ENCODE data around the gene FAM210A. TPM values are rescaled to one million over a fixed set of nuclear protein-coding genes. Genes with fewer than 3 reads are reported as not detected.

The FAM210A gene
- total RNA-seq, 4 donors from 2014 or later: 13.8 to 31.5 (median 20.4) TPM

DNA sequence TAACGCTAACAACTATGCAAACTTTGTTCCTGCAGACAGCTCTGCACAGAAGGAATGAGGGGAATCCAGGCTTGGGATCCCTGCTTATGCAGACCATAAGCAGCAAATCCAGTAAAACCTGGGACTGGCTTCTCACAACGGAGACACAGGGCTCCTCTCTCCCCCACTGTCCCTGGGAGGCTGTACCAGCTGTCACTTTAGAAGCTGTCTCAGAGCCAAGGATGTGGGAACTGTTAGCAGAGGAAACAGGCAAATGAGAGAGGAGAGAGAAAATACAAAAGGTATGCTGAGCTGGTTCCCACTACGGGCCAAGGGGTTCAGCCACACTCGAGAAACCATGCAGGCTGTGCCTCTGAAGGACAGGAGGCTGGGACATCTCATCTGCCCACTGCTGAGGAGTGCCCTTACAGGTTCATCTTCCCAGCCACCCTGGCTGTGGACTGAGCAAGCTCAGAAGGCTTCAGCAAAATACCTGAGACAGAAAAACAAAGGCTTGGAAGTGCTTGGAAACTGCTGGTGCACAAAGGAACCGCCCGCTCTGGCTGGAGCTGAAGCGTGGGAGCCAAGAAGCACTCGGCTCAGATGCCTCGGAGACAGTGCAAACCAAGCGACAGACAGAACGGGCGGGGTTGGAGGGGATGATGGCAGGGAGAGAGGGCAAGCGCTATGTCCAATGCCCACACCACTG, 72.5 kb downstream of the FAM210A start:
- no peaks in the 10 kb centered on the region for H3K9me3 ChIP-seq
- intact Hi-C loops (cut with DNase I; ENCODE audit: low total_unique reads): no loop called here
- no peaks in the 10 kb centered on the region for H3K4me1 ChIP-seq
- H3K4me3 ChIP-seq: no peak overlapping the region
- H3K27ac ChIP-seq: no peak overlapping the region
- H3K27me3 ChIP-seq: no peaks in the 10 kb centered on the region
- H3K36me3 ChIP-seq: no peaks in the 10 kb centered on the region
- no peak for TF ChIP-seq POLR2A (IDR thresholded peaks at IDR 0.05)
- TF ChIP-seq, protein P1, sequence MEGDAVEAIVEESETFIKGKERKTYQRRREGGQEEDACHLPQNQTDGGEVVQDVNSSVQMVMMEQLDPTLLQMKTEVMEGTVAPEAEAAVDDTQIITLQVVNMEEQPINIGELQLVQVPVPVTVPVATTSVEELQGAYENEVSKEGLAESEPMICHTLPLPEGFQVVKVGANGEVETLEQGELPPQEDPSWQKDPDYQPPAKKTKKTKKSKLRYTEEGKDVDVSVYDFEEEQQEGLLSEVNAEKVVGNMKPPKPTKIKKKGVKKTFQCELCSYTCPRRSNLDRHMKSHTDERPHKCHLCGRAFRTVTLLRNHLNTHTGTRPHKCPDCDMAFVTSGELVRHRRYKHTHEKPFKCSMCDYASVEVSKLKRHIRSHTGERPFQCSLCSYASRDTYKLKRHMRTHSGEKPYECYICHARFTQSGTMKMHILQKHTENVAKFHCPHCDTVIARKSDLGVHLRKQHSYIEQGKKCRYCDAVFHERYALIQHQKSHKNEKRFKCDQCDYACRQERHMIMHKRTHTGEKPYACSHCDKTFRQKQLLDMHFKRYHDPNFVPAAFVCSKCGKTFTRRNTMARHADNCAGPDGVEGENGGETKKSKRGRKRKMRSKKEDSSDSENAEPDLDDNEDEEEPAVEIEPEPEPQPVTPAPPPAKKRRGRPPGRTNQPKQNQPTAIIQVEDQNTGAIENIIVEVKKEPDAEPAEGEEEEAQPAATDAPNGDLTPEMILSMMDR (IDR thresholded peaks at IDR 0.05): no peak
- DNase-seq: no peak

DNA sequence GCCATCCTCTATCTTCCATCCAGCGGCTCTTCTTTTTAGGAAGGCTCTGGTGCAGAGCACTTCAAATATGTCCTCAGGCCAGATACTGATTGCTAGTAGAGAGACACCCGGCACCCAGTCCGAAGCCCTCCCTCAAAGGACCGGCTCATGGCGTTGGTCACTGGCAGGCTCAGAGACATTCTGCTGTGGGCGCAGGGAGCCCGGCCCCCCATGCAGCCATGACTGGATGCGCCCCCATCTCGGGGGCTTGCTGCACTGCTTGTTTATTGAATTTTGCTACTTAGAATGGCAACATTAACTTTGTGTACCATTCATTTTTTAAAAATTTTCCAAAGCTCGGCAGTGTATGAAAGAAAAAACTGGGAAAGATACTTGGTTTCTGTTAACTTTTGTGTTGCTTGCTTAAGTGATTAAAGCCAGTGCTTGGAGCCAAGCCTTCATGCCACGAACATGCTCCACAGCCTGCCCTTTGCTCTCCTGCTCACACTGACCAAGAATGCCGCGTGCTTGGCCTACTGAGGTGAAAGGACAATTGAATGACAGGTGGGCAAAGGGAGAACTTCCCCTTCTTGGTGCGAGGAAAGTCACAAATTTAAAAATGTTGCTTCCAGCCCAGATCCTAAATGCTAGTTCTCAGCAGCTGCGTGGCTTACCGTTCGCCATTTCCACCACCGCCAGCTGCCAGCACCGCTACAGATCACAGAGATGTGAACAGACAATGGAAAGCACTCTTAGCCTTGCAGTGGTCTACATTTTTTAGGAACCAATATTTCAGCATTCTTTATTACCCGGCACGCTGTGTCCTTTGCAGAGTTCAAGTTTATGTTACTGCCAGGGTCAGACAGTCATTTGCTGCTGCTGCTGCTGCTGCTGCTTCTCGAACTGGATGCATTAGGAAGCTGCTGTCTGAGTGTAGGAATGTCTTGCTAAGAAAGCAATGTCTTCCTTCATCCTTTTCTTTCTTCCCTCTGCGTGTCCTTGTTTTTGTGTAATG, 76.7 kb downstream of the FAM210A start:
- Histone ChIP-seq H3K27ac (no peak overlapping the region), H3K9me3 (no peaks in the 10 kb centered on the region), H3K27me3 (no peaks in the 10 kb centered on the region), H3K4me3 (no peak overlapping the region), H3K36me3 (no peaks in the 10 kb centered on the region), H3K4me1 (no peaks in the 10 kb centered on the region)
- TF ChIP-seq, protein P1 (IDR thresholded peaks at IDR 0.05): no peak
- TF ChIP-seq POLR2A (IDR thresholded peaks at IDR 0.05): no peak
- no peak for DNase-seq
- intact Hi-C loops (cut with DNase I; ENCODE audit: low total_unique reads): no loop called here

DNA sequence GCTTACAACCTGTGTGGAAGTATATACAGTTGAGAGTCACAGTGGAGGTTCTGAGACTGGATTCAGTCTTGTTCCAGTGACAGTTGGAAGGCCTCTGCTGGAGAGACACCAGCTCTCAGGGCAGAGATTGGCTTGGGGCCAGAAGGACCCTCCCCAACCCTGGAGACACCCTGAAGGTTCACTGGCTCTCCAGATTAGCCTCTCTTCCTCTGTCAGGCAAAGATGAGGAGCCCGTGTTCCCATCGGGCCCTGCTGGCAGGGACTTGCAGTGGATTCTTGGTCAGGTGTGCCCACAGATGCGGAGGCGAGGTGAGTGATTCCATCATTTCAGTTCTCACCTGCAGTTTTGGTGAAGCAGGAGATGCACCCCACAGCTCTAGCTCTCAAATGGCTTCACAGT, 78.6 kb downstream of the FAM210A start:
- DNase-seq: no peak
- H3K9me3 ChIP-seq: no peaks in the 10 kb centered on the region
- no peak overlapping the region for H3K4me3 ChIP-seq

DNA sequence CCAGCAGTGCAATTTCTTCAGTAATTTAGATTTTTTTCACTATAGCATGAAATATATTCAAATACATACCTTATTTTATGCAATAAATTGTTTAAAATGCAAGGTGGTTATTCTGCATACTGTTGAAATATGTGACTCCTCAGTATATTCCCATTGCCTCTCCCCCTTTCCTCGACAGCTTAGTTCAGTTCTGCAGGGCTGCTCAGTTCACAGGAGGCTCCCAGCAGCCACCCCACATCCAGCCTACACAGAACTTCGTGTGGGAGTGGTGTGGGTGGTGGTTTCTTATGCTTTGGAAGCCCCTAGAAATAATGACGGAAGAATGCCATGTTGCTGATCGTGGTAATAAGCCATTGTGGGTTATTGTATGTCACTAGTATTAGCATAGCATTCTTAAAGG, 79.7 kb downstream of the FAM210A start:
- H3K4me3 ChIP-seq: no peak overlapping the region
- intact Hi-C loops (cut with DNase I; ENCODE audit: low total_unique reads): no loop called here

More for the DNA sequence above, 78.6 kb downstream of the FAM210A start:
- no peaks in the 10 kb centered on the region for H3K27me3 ChIP-seq
- no peaks in the 10 kb centered on the region for H3K36me3 ChIP-seq
- no peaks in the 10 kb centered on the region for H3K4me1 ChIP-seq
- intact Hi-C loops (cut with DNase I; ENCODE audit: low total_unique reads): no loop called here
- no peak overlapping the region for H3K27ac ChIP-seq
- TF ChIP-seq, protein P1 (IDR thresholded peaks at IDR 0.05): no peak
- no peak for TF ChIP-seq POLR2A (IDR thresholded peaks at IDR 0.05)

More for the DNA sequence above, 79.7 kb downstream of the FAM210A start:
- H3K27ac ChIP-seq: no peak overlapping the region
- H3K27me3 ChIP-seq: no peaks in the 10 kb centered on the region
- no peaks in the 10 kb centered on the region for H3K36me3 ChIP-seq
- H3K9me3 ChIP-seq: no peaks in the 10 kb centered on the region
- no peaks in the 10 kb centered on the region for H3K4me1 ChIP-seq
- DNase-seq: no peak
- no peak for TF ChIP-seq POLR2A (IDR thresholded peaks at IDR 0.05)
- TF ChIP-seq, protein P1 (IDR thresholded peaks at IDR 0.05): no peak

All from uterus (tissue), 4 donors.